WI38 (cell line): ENCODE results near the gene KRT74.
"Not testable (repeated sequence)": the region's sequence is repeated elsewhere in the genome, so short reads cannot be mapped to it uniquely, and the experiment has no call there.

Experiments used
- H3K4me3 ChIP-seq: 2 replicates; pipeline ENCODE4 v1.5.1; 2011; ENCODE audit warnings: low read depth, mild to moderate bottlenecking, control low read depth, low read length
- TF ChIP-seq, protein P1 (sequence below): IDR thresholded peaks from 2 replicates; pipeline ENCODE4 v1.5.1; 2012; ENCODE audit warnings: low read depth, mild to moderate bottlenecking, control low read depth, low read length

KRT74 gene

DNA sequence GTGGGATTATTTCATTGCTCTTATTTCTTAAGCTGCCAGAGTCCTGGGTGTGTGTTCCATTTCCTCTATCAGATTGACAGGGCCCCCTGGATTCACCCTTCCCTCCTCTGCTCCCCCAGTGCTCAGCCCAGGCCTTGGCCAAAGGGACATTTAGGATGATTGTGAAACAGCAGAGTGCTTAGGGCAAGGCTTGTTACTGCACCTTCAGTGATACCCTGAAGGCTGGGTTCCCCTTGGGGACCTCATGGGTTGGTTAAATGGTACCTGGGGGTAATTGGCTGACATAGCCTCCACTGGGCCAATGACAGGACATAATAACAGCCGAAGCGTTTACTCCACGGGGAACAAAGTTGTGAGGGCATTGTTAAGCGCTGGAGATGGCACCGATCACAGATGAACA is 28.9 kb upstream of the KRT74 start:
- H3K4me3 ChIP-seq = no peak overlapping the region
- TF ChIP-seq, protein P1, sequence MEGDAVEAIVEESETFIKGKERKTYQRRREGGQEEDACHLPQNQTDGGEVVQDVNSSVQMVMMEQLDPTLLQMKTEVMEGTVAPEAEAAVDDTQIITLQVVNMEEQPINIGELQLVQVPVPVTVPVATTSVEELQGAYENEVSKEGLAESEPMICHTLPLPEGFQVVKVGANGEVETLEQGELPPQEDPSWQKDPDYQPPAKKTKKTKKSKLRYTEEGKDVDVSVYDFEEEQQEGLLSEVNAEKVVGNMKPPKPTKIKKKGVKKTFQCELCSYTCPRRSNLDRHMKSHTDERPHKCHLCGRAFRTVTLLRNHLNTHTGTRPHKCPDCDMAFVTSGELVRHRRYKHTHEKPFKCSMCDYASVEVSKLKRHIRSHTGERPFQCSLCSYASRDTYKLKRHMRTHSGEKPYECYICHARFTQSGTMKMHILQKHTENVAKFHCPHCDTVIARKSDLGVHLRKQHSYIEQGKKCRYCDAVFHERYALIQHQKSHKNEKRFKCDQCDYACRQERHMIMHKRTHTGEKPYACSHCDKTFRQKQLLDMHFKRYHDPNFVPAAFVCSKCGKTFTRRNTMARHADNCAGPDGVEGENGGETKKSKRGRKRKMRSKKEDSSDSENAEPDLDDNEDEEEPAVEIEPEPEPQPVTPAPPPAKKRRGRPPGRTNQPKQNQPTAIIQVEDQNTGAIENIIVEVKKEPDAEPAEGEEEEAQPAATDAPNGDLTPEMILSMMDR = no peak

DNA sequence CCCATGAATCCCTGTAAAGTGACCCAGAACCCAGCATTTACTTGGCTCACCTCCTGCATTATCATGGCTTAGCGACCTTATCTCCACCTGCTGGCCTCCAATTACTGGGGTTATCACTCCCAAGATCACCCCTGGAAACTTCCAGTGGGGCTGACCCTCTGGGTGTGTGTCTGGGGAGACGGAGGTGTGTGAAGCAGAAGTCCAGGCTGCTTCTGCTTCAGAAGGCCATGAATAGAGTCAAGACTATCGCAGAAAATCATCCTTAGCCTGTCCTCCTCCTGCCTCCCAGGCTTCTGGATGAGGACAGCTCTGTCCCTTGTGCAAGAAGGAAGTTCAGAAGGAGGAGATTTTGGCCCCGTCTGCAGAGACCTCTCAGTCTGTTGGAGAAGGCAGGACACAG is 28.0 kb upstream of the KRT74 start:
- TF ChIP-seq, protein P1 = no peak
- H3K4me3 ChIP-seq = no peak overlapping the region

DNA sequence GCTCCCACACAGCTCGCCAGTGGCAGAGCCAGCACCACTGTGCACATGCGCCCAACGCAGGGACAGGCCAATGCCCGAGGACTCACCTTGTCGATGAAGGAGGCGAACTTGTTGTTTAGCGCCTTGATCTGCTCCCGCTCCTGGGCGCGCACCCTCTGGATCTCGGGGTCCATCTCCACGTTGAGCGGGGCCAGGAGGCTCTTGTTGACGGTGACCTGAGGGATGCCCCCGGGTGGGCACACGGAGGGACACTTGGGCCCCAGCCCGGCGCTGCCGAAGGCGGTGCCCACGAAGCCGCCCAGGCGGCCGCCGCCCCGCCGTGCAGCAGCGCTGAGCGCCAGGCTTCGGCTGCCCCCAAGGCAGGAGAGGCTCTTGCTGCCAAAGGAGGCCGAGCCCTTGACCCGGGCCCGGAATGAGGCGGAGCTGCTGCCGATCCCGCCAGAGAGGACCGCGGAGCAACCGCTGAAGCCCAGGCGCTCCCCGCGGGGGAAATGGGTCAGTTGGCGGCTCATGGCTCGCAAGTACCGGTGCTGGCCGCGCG is 27.4 kb upstream of the KRT74 start, which contains the start of gene KRT72:
TSS of gene KRT72 (minus strand) at position 523 of the 541 bp plus-strand sequence. CDS start at position 512, 11 bp downstream.
- TF ChIP-seq, protein P1 = no peak
- no peak within 1 kb of the TSS for H3K4me3 ChIP-seq

DNA sequence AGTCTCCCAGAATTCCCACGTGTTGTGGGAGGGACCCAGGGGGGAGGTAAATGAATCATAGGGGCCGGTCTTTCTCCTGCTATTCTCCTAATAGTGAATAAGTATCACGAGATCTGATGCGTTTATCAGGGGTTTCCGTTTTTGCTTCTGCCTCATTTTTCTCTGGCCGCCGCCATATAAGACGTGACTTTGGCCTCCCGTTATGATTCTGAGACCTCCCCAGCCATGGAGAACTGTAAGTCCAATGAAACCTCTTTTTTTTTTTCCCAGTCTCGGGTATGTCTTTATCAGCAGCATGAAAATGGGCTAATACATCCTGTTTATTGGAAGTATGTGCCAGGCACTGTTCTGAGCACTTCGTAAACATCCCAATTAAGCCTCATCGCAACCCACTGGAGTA is 26.8 kb upstream of the KRT74 start:
- no peak overlapping the region for H3K4me3 ChIP-seq
- TF ChIP-seq, protein P1 = no peak

DNA sequence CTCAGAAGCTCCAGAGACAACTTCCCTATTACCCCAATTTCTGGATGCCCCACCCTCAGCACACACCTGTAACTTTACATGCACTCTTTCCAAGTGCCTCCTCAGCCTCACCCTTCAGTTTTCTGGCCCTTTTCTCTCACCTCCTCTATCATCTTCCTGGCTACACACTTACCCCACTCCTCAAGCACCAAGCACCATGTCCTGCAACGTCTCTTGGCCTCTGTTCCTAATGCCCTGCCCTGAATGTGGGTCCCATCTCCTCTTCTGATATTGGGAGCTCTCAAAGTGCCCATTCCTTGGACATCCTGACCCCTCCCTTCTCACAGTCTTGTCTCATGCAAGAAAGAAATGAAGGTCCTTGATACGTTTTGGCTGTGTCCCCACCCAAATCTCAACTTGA is 26.4 kb upstream of the KRT74 start:
- TF ChIP-seq, protein P1 = no peak
- no peak overlapping the region for H3K4me3 ChIP-seq

DNA sequence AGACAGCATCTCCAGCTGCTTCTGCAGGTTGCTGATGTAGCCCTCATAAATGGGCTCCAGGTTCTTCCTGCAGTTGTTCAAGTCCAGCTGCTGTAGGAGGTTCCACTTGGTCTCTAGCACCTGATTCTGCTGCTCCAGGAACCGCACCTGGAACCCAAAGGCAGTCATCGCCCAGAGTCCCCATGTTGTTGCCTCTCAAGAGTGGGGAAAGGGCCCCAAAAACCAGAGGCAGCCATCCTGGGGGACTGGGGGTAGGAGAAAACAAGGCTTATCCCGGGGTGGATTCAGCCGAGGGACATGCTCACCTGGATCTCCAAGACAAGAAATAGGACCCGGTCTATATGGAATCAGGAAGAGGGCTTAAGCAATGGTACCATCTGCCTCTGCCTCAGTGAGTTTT is 25.3 kb upstream of the KRT74 start:
- TF ChIP-seq, protein P1 = no peak
- H3K4me3 ChIP-seq = no peak overlapping the region

DNA sequence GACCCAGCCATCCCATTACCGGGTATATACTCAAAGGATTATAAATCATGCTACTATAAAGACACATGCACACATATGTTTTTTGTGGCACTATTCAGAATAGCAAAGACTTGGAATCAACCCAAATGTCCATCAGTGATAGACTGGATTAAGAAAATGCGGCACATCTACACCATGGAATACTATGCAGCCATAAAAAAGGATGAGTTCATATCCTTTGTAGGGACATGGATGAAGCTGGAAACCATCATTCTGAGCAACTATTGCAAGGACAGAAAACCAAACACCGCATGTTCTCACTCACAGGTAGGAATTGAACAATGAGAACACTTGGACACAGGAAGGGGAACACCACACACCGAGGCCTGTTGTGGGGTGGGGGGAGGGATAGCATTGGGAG is 20.6 kb upstream of the KRT74 start:
- H3K4me3 ChIP-seq = not testable (repeated sequence)

DNA sequence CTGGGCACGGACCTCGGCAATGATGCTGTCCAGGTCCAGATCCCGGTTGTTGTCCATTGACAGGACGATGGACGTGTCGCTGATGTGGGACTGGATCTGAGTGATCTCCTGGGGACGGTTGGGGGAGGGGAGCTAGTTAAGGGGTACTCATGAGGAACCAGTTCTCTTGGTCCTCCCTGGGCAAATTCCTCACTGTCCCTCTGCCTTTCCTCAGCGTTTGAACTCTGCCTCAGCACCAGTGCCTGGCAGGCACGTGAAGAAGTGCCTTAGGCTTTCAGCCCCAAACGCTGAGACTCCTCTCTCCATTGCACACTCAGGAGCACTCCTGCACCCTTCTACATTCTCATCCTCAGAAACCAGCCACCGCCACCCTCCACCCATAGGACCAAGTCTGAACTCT is 17.9 kb upstream of the KRT74 start:
- no peak overlapping the region for H3K4me3 ChIP-seq
- TF ChIP-seq, protein P1 = no peak
